GM18909 (cell line): Measurements from ENCODE around the gene FAM131B.
A peak's percentile ranks its signal among the peaks of the same experiment; 100 is the strongest.
"Not testable (repeated sequence)": the region's sequence is repeated elsewhere in the genome, so short reads cannot be mapped to it uniquely, and the experiment has no call there.

Experiments
- ATAC-seq: cut with Tn5 transposase; IDR thresholded peaks from one replicate; pipeline ENCODE4 v1.9.1; 2021; ENCODE audit warnings: mild to moderate bottlenecking; ENCODE audit not compliant: unreplicated experiment, poor library complexity

FAM131B gene

GRCh38 chr7:143395187-143396149 is 33.0 kb upstream of the FAM131B start:
- ATAC-seq, result no peak

- no peak for ATAC-seq
Observed at GRCh38 chr7:143394777-143395176, 32.3 kb upstream of the FAM131B start.

- ATAC-seq, result no peak
Observed at GRCh38 chr7:143394068-143394467, 31.6 kb upstream of the FAM131B start.

GRCh38 chr7:143393267-143394041 is 30.9 kb upstream of the FAM131B start:
- no peak for ATAC-seq

GRCh38 chr7:143392875-143393266 is 30.4 kb upstream of the FAM131B start:
- no peak for ATAC-seq

DNA sequence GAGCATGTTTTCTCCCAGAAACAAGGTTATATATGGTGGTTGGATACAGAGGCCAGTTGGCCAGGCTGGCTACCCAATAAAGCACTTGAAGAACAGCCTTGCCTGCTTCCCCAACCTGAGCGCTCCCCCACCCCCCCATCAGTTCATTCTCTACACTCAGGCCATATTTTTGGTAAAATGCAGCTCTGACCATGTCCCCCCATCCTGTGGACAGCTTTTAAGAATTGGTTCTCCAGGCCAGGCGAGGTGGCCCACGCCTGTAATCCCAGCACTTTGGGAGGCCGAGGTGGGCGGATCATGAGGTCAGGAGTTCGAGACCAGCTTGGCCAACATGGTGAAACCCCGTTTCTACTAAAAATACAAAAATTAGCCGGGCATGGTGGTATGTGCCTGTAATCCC is 29.9 kb upstream of the FAM131B start:
- ATAC-seq, result not testable (repeated sequence)

DNA sequence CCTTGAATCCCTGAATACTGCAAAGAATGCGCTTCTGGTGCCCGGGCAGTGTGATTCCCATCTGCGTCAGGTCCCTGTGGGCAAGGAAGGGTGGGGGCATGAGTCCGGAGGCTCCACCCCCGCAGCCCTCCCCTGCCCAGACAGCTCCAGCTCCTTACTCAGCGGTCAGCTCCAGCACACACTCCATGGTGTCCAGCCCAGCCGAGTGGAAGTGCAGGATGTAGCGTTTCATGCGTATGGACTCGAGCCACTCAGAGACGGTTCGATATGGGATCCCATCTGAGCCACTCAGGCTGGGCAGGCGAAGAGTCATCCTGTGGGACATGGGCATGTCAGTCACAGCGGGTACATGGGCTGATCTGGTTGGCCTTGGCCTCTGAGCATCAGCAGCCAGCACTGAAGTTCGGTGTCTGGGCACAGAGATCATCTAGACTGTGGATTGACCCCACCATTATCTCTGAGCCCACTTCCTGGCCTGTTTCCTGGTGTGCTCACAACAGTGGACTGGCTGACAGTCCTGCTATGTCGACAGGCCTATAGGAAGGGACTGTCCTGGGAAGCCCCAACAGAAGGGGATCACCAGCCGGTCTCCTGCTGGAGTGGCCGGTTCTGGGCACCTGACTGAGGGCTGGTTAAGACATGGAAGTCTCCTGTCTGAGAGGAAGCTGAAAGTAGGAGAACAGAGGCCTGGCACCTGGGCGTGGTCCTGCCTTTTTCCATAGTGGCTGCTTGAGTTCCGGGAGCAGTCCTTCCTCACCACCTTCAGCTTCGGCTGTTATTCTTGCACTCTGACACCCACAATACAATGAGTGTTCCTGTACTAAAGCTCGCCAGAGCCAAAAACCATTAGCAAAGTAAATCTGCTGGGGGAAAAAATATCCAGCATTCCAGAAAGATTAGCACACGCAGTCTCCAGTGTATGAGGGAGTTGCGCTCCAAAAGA is 29.2 kb upstream of the FAM131B start:
- ATAC-seq, result no peak

GRCh38 chr7:143390773-143391317 is 28.3 kb upstream of the FAM131B start:
- no peak for ATAC-seq

- no peak for ATAC-seq
Observed at GRCh38 chr7:143390104-143390772, 27.7 kb upstream of the FAM131B start.

- no peak for ATAC-seq
Observed at GRCh38 chr7:143389316-143390103, 27.0 kb upstream of the FAM131B start.

- no peak for ATAC-seq
Observed at GRCh38 chr7:143388491-143389101, 26.1 kb upstream of the FAM131B start.

DNA sequence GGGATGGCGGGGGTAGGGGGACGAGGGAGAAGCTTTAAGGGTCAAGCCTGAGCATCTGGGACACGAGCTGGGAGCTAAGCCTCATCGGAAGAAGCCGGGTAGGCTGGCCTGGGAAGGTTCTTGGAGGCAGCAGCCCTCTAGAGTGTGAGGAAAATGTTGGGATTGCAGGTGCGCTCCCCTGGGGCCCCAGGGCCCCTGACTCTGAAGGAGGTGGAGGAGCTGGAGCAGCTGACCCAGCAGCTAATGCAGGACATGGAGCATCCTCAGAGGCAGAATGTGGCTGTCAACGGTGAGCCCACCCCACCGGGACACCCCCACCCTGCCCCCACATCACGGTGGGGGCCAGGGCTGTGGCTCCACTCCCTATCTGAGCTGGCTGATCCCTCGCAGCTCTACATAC is 25.5 kb upstream of the FAM131B start:
- ATAC-seq, result no peak

DNA sequence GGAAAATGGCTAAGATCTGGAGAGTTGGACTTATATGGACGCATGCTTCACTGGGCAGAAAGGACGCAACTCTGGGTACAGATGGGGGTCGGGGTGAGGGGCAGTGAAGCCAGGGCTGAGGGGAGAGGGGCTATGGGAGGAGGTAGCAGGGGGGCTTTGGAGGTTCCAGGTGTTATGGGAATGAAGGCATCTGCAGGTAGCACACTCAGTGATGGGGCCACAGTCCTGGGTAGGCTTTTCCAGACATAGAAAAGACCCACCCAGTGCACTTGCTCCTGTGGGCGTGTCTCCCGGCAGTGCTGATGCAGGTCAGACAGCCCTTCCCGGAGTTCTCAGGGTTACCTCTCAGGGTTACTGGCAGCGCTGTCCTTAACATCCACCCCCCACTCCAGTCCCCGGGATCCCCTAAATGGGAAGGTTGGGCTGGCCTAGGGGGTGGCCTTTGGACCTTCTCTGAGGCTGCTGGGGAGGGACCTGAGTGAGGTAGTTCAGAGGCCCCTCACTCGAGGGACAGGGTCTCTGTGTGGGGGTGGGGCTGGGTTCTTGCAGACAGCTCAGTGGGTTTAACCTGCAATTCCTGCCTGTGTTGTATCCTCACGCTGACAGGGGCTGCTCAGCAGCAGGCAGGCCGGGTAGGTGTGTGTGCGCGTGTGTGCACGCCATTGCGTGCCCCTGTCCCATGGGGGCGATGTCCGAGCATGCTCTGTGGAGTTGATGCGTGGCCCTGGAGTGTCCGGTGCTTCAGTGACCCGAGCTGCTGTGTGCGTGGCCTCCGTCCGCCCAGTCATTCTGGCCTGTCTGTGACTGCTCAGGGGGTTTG is 24.9 kb upstream of the FAM131B start:
- ATAC-seq, result no peak

DNA sequence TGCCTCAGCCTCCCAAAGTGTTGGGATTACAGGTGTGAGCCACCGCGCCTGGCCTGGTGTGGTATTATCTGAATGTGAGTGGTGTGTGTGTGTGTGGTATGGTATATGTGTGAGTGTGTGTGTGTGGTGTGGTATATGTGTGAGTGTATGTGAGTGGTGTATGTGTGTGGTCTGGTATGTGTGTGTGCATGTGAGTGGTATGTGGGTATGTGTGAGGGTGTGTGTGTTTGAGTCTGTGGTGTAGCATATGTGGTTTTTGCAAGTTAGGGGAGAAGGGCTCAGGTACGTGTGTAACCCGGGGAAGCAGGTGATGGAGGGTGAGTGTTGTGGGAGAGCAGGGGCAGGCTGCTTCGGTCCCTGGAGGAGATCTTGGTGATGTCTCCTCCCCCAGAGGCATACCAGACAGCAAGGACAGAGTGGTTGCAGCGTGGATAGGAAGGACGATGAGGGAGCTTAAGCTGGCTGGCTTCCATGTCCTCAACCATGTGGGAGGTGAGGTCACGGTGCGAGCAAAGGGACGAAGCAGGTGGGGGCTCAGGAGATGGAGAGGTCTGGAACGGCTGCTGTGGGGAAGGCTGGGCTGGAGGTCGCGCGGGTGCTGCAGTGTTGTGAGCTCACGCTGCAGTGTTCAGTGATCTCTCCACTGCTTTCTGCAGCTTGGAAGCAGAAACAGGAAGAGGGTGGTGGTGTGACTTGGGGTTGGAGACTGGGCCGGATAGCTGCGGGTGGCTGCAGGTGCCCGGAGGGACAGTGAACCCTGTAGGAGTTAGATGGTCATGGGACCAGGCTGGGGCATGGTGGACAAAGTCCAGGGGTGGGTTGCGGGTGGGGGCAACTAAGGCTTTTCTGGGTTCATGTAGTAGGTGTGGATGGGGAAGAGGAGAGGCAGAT is 23.6 kb upstream of the FAM131B start:
- peak; percentile 58 for ATAC-seq

DNA sequence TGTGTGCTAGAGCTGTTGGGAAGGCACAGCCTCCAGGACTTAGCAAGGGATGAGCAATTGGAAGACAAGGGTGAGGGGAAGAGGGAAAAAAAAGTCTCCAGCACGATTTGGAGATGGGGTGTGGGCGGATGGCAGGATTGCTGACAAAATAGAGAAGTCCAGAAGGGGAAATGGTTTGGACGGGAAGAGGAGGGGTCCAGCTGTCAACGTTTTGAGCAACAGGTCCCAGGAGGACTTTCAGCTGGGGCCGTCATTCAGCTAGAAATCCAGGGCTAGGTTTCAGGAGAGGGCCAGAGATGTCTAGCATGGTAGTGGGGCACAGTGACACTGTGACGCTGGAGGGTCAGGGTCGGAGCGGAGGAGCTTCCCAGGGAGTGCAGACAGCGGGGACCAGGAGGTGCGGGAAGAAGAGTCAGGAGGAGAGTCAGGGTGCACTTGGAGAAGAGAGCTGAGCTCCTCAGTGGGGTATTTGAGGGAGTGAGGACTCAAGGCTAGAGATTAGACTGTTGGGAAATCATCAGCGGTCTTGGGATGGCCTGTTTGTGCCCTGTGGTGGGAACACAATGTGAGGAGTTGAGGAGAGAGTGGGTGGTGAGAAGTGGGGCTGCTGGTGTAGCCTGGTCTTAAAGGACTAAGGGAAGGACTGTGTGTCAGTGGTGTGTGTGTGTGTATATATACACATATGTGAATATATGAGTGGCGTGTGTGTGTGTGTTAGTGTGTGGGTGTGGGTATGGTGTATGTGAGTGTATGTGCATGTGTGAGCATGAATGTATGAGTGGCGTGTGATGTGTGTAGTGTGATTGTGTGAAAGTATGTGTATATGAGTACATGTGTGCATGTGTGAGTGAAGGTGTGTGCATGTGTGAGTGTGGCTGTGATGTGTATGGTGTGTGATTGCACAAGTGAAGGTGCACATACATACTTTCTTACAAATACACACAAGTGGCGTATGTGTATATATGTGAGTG is 22.4 kb upstream of the FAM131B start:
- ATAC-seq, result no peak
